ENCODE results near the gene MYO10. TPM values are rescaled to one million over a fixed set of nuclear protein-coding genes. Genes with fewer than 3 reads are reported as not detected.

MYO10 gene
- total RNA-seq, result 1.1 and 4.5 TPM in 2 replicates

GRCh38 chr5:16936150-16936988 lies at the start of gene MYO10:
TSS of gene MYO10 (minus strand) at chr5:16936288. CDS start at chr5:16935808, 480 bp downstream.

GRCh38 chr5:16616536-16617273 lies 319.4 kb downstream of the MYO10 start, which contains the start of gene RETREG1:
TSS of gene RETREG1 (minus strand) at chr5:16616997. CDS start at chr5:16616971, 26 bp downstream.

Small RNAs within 50 kb of the gene (small RNA-seq; reads per million reads assigned to genes)
- gene RF00019 (not detected), gene RNA5SP179 (0.22 reads per million), gene RNU6-660P (not detected)
